B cell (primary cell): ENCODE results near the gene LAX1. TPM values are rescaled to one million over a fixed set of nuclear protein-coding genes. Genes with fewer than 3 reads are reported as not detected.

Experiments used
- ATAC-seq: fragments of 200-7000 bp; cut with Tn5 transposase; one replicate; pipeline ENCODE4 v1.10.0; 2021; ENCODE audit warnings: low read depth, mild to moderate bottlenecking, moderate number of reproducible peaks, moderate library complexity
- CTCF ChIA-PET: fragments of 350-600 bp; sonication (Branson Sonifier 250); formaldehyde crosslinking; loops from one replicate; lab custom pipeline; 2021; ENCODE audit warnings: antibody characterized with exemption, inconsistent platforms; lab: Charles Lee
- POLR2A ChIA-PET: fragments of 350-600 bp; sonication (Branson Sonifier 250); formaldehyde crosslinking; loops from one replicate; lab custom pipeline; 2021; ENCODE audit warnings: antibody characterized with exemption; lab: Charles Lee
- DNase-seq: peaks from one replicate; pipeline ENCODE4 v3.0.0; 2013
- H2AFZ ChIP-seq: 2 replicates; pipeline ENCODE4 v1.6.1; 2012; ENCODE audit warnings: mild to moderate bottlenecking, low read depth, low read length; ENCODE audit not compliant: insufficient read depth, poor library complexity, severe bottlenecking
- H3K27ac ChIP-seq, 2 donors: 1 replicate in 1 of 2; 2 replicates in 1 of 2; pipeline ENCODE4 v1.5.1; 2012 to 2013; ENCODE audit warnings: low read length in 2 of 2, mild to moderate bottlenecking in 2 of 2, moderate library complexity in 1 of 2
- H3K27me3 ChIP-seq, 4 experiments: fragments of 200-600 bp in 1 of 4; sonication (generic) in 1 of 4; replicated peaks in 1 of 4; 1 replicate in 2 of 4; 2 replicates in 2 of 4; pipeline versions ENCODE4 v1.6.1 to v1.7.0; 2013 to 2016; ENCODE audit warnings: low read length in 3 of 4, mild to moderate bottlenecking in 2 of 4, mixed read lengths in 1 of 4, moderate library complexity in 1 of 4; ENCODE audit not compliant: insufficient read depth in 4 of 4, control insufficient read depth in 3 of 4; ENCODE audit errors: control extremely low read depth in 1 of 4
- H3K36me3 ChIP-seq, 2 experiments: replicated peaks in 1 of 2; 1 replicate in 1 of 2; 2 replicates in 1 of 2; pipeline versions ENCODE4 v1.6.1 to v1.7.1; 2013; ENCODE audit warnings: low read length in 1 of 2; ENCODE audit not compliant: insufficient read depth in 2 of 2, control insufficient read depth in 1 of 2; ENCODE audit errors: control extremely low read depth in 1 of 2, extremely low read depth in 1 of 2
- H3K4me1 ChIP-seq, 2 donors: fragments of 200-600 bp in 1 of 2; sonication (generic) in 1 of 2; 1 replicate in 1 of 2; 2 replicates in 1 of 2; pipeline versions ENCODE4 v1.5.1 to v1.6.1; 2013 to 2017; ENCODE audit warnings: low read length in 2 of 2; ENCODE audit not compliant: control insufficient read depth in 2 of 2, insufficient read depth in 2 of 2
- H3K4me2 ChIP-seq: replicated peaks from 2 replicates; pipeline ENCODE3; 2012; ENCODE audit warnings: mild to moderate bottlenecking, low read depth, low read length; ENCODE audit not compliant: poor library complexity, severe bottlenecking
- H3K4me3 ChIP-seq, 5 experiments: fragments of 200-600 bp in 1 of 5; sonication (generic) in 1 of 5; 1 replicate in 3 of 5; 2 replicates in 2 of 5; pipeline versions ENCODE4 v1.5.1 to v1.7.0; 2011 to 2016; ENCODE audit warnings: low read length in 4 of 5, mild to moderate bottlenecking in 4 of 5, low read depth in 2 of 5, control low read depth in 1 of 5, moderate library complexity in 1 of 5; ENCODE audit not compliant: insufficient read depth in 1 of 5; ENCODE audit errors: control extremely low read depth in 1 of 5, extremely low read depth in 1 of 5
- H3K79me2 ChIP-seq: fragments of 200-600 bp; sonication (generic); one replicate; pipeline ENCODE4 v1.6.0; 2016; ENCODE audit warnings: low read length; ENCODE audit not compliant: control insufficient read depth, insufficient read depth
- H3K9ac ChIP-seq: fragments of 200-600 bp; sonication (generic); 2 replicates; pipeline ENCODE4 v1.6.1; 2017; ENCODE audit warnings: mild to moderate bottlenecking, low read length, moderate library complexity
- H3K9me3 ChIP-seq, 3 donors: one replicate each; pipeline versions ENCODE4 v1.6.1 to v1.7.1; 2013; ENCODE audit warnings: low read length in 2 of 3; ENCODE audit not compliant: control insufficient read depth in 2 of 3, insufficient read depth in 1 of 3; ENCODE audit errors: control extremely low read depth in 1 of 3
- H4K20me1 ChIP-seq: 2 replicates; pipeline ENCODE4 v1.6.0; 2012; ENCODE audit warnings: mild to moderate bottlenecking, low read length; ENCODE audit not compliant: insufficient read depth, control insufficient read depth, poor library complexity, severe bottlenecking
- H3K27ac Mint-ChIP-seq: one replicate; pipeline ENCODE4 v1.8.0; 2021; ENCODE audit warnings: mixed read lengths
- H3K27me3 Mint-ChIP-seq: one replicate; pipeline ENCODE4 v1.8.0; 2021; ENCODE audit warnings: mixed read lengths
- H3K4me1 Mint-ChIP-seq: one replicate; pipeline ENCODE4 v1.8.0; 2021; ENCODE audit warnings: mixed read lengths
- H3K4me3 Mint-ChIP-seq: one replicate; pipeline ENCODE4 v1.8.0; 2021; ENCODE audit warnings: mixed read lengths
- H3K9me3 Mint-ChIP-seq: one replicate; pipeline ENCODE4 v1.8.0; 2022; ENCODE audit warnings: mixed read lengths; ENCODE audit not compliant: insufficient read depth
- CTCF ChIP-seq: fragments of 200-600 bp; IDR thresholded peaks from one replicate; pipeline ENCODE4 v1.8.0; 2022; ENCODE audit warnings: antibody characterized with exemption, mild to moderate bottlenecking
- EZH2 ChIP-seq: IDR thresholded peaks from 2 replicates; pipeline ENCODE4 v1.6.1; 2012; ENCODE audit warnings: borderline replicate concordance, low read depth, mild to moderate bottlenecking, moderate library complexity, low read length; ENCODE audit not compliant: insufficient read depth, poor library complexity, severe bottlenecking
- WGBS: methylation state at CpG from one replicate; pipeline ENCODE4 v1.1.5; 2013; ENCODE audit warnings: missing lambda C conversion rate; ENCODE audit not compliant: insufficient coverage; 5-methylcytosine and 5-hydroxymethylcytosine counted together
- intact Hi-C: fragments of 100-400 bp; cut with micrococcal nuclease; formaldehyde crosslinking; loops from one replicate; pipeline ENCODE4 v1.10.0; 2022
- polyA plus RNA-seq: library from polyadenylated mRNA; depleted of rRNA; stranded (reverse); fragments of >200 nt; gene quantifications from 2 replicates; pipeline ENCODE4 v1.2.3, GENCODE V29; 2012
- total RNA-seq, 2 donors: library from RNA; stranded (reverse); fragments of 120-200 nt in 1 of 2; gene quantifications; 1 replicate in 1 of 2; 2 replicates in 1 of 2; pipeline versions ENCODE4 v1.2.3 to v1.2.4, GENCODE V29; 2013 to 2022

Gene LAX1
- total and polyA plus RNA-seq, 2 donors (not counting 1 experiment from before 2014, with no cell fraction given), result 11.3 to 20.5 TPM

GRCh38 chr1:203733009-203733863 is 31.7 kb upstream of the LAX1 start:
- ChIA-PET POLR2A (no interaction called here), CTCF (interaction anchor here (1.0 to 1.8 kb wide), 4 partner anchors 13 to 229 kb away, joined by 3 to 7 read pairs (median 4); no protein-coding TSS in a partner anchor)
- H3K36me3 ChIP-seq, result no peaks in the 10 kb centered on the region
- Mint-ChIP-seq H3K4me1 (no peaks in the 10 kb centered on the region), H3K27ac (no peak overlapping the region), H3K9me3 (no peaks in the 10 kb centered on the region), H3K4me3 (no peak overlapping the region), H3K27me3 (no peaks in the 10 kb centered on the region)
- no peak for TF ChIP-seq CTCF
- TF ChIP-seq EZH2, result no peak
- H3K9me3 ChIP-seq, result no peaks in the 10 kb centered on the region
- no peak overlapping the region for H3K4me2 ChIP-seq
- no peak overlapping the region for H2AFZ ChIP-seq
- H3K27me3 ChIP-seq, result no peaks in the 10 kb centered on the region
- H3K79me2 ChIP-seq, result no peaks in the 10 kb centered on the region
- no peak overlapping the region for H3K27ac ChIP-seq
- 96% methylated on average over 5 of the region's 7 CpGs for WGBS
- ATAC-seq (no peak), DNase-seq (no peak)
- H3K4me1 ChIP-seq, result peaks cover 0 to 2% of the 10 kb centered on the region in 2 donors
- intact Hi-C loops, result no loop called here
- no peak overlapping the region for H3K9ac ChIP-seq
- H4K20me1 ChIP-seq, result no peaks in the 10 kb centered on the region
- no peak overlapping the region for H3K4me3 ChIP-seq

DNA sequence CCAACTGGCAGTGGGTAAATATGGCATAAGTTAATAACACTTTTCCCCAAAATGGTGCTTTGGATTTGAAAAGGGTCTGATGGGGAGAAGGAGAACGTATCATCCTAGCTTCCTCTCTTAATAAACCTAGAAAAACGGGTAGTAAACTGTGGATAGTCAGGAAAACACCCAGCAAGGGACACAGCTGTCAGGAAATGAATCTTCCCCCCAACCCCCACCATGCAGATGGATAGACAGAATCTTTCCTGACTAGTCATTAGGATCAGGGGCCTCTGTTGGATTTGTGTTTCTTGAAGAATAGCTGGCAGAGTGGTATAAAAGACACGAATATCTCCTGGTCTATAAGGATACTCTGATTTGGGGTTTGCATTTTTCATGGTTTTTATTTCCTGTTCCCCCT is 22.5 kb upstream of the LAX1 start:
- no peak overlapping the region for H2AFZ ChIP-seq
- no peak for DNase-seq
- intact Hi-C loops, result no loop called here
- H3K4me3 ChIP-seq, result no peak overlapping the region
- H3K4me1 Mint-ChIP-seq, result peaks cover 32% of the 10 kb centered on the region
- no peak for TF ChIP-seq CTCF
- TF ChIP-seq EZH2, result no peak
- ChIA-PET POLR2A (interaction anchor here (0.8 kb wide), 1 partner anchor 23 kb away, joined by 3 read pairs; no protein-coding TSS in a partner anchor), CTCF (interaction anchor here (1.4 kb wide), 1 partner anchor 23 kb away, joined by 4 read pairs; the partner anchor contains the start of gene LAX1)
- H4K20me1 ChIP-seq, result no peaks in the 10 kb centered on the region
- H3K36me3 ChIP-seq, result no peaks in the 10 kb centered on the region
- H3K27ac ChIP-seq, result no peak overlapping the region
- no peaks in the 10 kb centered on the region for H3K27me3 Mint-ChIP-seq
- H3K27ac Mint-ChIP-seq, result no peak overlapping the region
- no peak for ATAC-seq
- no peak overlapping the region for H3K4me3 Mint-ChIP-seq
- H3K27me3 ChIP-seq, result no peaks in the 10 kb centered on the region
- peaks cover 20 to 29% of the 10 kb centered on the region in 2 donors for H3K4me1 ChIP-seq
- no CpG with 5 or more reads among the region's 3 CpGs for WGBS
- H3K4me2 ChIP-seq, result no peak overlapping the region
- no peaks in the 10 kb centered on the region for H3K9me3 ChIP-seq
- no peaks in the 10 kb centered on the region for H3K79me2 ChIP-seq
- no peak overlapping the region for H3K9ac ChIP-seq
- no peaks in the 10 kb centered on the region for H3K9me3 Mint-ChIP-seq
